GM19025 (cell line): Measurements from ENCODE around the gene CHST3.
"Not testable (repeated sequence)": the region's sequence is repeated elsewhere in the genome, so short reads cannot be mapped to it uniquely, and the experiment has no call there.

Experiments used
- ATAC-seq: cut with Tn5 transposase; IDR thresholded peaks from one replicate; pipeline ENCODE4 v1.9.1; 2021; ENCODE audit warnings: mild to moderate bottlenecking, low read depth, moderate library complexity; ENCODE audit not compliant: unreplicated experiment

The CHST3 gene

GRCh38 chr10:71948496-71949067 lies 15.6 kb upstream of the CHST3 start:
- no peak for ATAC-seq

GRCh38 chr10:71950683-71951082 lies 13.5 kb upstream of the CHST3 start:
- ATAC-seq, result no peak

- ATAC-seq, result no peak
Measured at GRCh38 chr10:71952745-71953144, 11.4 kb upstream of the CHST3 start.

- ATAC-seq, result no peak
Measured at GRCh38 chr10:71957546-71958275, 6.5 kb upstream of the CHST3 start.

GRCh38 chr10:71959526-71959925 lies 4.7 kb upstream of the CHST3 start:
- no peak for ATAC-seq

GRCh38 chr10:71961831-71962230 lies 2.4 kb upstream of the CHST3 start:
- ATAC-seq, result no peak

GRCh38 chr10:71962901-71963300 lies 1.3 kb upstream of the CHST3 start:
- no peak for ATAC-seq

- ATAC-seq, result no peak
Measured at GRCh38 chr10:71963351-71964097, 671 bp upstream of the CHST3 start.

- ATAC-seq, result no peak
Measured at GRCh38 chr10:71964743-71965515, 734 bp downstream of the CHST3 start.

- ATAC-seq, result no peak
Measured at GRCh38 chr10:71965623-71966022, 1.4 kb downstream of the CHST3 start.

- no peak for ATAC-seq
Measured at GRCh38 chr10:71966046-71967004, 2.1 kb downstream of the CHST3 start.

- not testable (repeated sequence) for ATAC-seq
Measured at GRCh38 chr10:71967958-71968357, 3.8 kb downstream of the CHST3 start.

- no peak for ATAC-seq
Measured at GRCh38 chr10:71968553-71969474, 4.6 kb downstream of the CHST3 start.

- no peak for ATAC-seq
Measured at GRCh38 chr10:71969929-71970328, 5.7 kb downstream of the CHST3 start.

- ATAC-seq, result no peak
Measured at GRCh38 chr10:71970331-71970730, 6.1 kb downstream of the CHST3 start.

GRCh38 chr10:71970869-71971268 lies 6.7 kb downstream of the CHST3 start:
- no peak for ATAC-seq

GRCh38 chr10:71971311-71971731 lies 7.1 kb downstream of the CHST3 start:
- ATAC-seq, result no peak

GRCh38 chr10:71971769-71972555 lies 7.8 kb downstream of the CHST3 start:
- ATAC-seq, result peak; percentile 48
